ENCODE results near the gene NPFFR1.

NPFFR1 gene

DNA sequence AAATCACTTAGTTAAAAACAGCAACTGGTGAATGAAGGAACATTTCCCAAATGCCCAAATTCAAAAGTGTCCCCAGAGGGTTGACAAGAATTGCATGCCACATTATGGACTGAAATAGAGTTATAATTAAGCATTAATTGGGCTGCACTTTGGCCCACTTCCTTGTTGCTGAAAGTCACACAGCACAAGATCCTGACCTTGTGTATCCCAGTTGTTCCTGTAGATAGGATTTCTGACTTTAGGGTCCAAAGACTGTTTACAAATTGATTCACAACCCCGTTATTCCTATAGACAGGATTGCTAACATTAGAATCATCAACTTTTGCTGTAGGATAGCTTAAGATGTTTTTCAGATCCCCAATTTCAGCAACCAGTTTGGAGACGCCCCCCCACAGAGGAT lies 31.5 kb upstream of the NPFFR1 start:
- no peak for DNase-seq

DNA sequence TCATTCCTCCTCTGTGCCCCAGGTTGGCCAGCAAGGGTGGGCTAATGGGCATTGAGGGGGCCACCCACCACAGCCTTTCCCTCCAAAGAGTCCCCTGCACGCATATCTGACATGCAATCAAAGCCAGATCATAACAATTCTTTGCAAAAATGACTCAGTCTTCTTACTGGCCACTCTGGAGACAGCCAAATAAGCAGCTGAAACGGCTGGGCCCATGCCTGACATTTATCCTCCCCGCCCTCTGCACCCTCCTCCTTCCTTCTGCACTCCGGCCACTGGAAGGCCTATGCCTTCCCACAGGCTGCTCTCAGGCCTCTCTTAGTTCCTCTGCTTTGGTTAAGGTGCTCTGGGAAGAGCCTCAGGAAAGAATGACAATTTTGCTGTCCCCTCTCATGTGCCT lies 29.2 kb upstream of the NPFFR1 start:
- no peak for DNase-seq

DNA sequence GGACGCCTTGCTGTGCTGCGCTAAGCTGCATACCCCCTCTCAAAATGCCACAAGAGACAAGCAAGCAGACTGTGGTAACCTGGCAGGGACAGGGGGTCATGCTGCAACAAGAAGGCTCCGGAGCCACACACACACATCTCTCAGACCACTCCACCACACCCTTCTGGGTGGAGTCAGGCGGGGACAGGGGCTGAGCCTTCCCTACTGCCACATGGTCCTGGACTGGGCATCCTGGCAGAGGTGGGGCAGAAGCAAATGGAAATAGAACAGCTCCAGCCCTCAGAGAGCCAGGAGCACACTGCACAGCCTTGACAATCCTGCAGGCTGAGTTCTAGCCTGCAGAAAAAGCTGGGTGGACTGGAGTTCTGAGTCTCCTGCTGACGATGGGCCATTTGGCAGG lies 28.4 kb upstream of the NPFFR1 start:
- no peak for DNase-seq

DNA sequence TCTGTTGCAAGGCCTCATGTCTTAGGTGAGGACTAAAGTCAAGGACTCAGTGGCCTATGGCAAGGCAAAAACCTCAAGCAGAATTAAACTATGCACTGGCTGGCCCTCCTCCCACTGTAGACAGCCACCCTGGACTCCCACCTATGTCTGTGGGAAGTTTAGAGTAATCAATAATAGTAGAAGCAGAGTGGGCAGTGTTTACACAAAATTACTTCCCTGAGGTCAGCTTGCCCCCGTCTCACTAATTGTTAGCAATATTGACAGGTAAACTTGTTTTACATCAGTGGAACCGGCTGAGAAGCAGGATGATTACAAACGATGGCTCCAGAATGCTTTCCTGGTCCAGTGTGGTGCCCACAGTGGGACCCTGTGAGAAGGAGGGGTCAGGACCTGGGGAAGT lies 27.9 kb upstream of the NPFFR1 start:
- no peak for DNase-seq

DNA sequence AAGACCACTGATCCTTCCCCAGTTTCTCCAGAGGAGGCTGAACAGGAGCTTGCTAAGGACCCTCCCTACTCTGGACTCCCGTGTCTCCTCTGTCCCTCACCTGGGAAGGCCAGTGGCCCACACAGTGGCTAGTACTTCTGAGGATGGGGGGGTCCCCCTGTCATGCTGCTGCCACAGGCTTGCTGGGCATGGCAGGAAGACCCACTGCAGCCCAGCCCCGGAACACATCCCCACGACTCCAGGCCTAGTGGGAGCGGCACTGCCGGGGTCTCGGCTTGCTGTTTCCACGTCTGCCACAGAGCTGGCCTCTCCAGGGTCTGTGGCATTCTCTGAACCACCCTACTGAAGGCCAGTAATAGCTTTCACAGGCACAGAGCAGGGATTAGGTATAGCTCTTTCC lies 25.9 kb upstream of the NPFFR1 start:
- no peak for DNase-seq

DNA sequence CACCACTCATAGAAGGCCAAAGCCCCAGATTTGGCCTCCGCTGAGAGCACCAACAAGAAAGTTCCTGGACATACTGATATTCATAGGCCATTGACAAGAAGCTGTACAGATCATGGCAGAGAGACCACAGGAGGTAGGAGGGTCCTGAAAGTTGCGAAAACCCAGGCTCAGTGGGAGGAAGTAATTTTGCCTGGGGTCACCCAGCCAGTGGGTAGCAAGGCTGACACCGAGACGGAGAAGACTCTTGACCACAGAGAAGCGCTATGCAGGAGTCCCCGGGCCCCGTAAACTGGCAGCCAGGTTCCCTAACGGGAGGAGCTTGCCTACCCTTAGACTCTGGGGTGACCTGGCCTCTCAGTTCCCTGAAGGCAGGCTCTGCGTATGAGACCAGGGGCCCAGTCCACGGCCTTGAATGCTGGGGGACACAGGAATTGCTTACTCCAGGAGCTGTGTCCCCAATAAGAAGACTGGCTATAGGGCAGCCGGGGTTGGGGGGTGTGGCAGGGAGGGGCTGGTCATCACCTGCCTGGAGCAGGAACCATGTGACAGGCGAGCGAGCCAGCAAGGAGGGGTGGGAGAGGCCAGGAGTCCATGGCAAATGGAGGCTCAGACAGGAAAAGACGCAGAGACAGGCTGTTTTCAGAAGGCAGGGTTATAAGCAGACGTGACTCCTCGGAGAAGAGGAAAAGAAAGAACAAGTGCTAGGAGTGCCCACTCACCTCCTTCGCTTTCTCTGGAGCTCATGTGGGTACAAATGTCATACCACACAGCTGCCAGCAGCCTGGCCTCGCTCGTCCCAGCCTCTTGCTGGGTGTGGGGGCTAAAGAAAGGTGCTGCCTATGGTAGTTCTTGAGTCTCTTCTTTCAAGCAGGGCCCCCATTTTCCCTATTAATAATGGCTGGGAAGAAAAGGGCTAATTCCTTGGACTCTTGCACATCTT lies 24.6 kb upstream of the NPFFR1 start:
- no peak for DNase-seq

DNA sequence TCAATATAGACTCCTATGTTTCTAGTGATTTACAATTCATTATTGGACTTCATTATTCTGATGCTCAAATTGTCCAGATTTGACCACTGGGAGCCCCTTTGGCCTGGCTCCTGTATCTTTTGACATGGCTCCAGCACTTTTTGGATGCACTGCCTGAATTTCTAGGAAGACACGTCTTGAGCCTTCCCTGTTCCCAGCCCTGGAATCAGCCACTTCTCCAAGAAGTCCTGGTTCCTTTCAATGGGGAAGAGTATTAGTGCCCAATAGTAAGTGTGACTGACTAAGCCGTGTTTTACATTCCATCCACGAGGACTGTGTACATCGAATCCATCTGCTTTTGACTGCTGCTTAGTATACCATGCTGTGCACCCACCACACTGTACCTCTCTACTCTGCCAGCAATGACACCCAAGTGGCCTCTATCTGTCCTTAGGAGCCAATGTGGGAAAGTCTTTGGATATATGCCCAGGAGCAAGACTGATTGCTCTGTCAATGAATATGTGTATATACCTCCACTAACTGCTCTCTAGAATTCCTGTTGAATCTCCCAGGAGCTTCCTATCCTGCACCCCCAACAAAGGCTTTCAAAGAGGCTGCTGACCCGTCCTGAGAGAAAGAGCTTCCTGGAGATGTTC lies 23.2 kb upstream of the NPFFR1 start:
- DNase-seq = no peak

DNA sequence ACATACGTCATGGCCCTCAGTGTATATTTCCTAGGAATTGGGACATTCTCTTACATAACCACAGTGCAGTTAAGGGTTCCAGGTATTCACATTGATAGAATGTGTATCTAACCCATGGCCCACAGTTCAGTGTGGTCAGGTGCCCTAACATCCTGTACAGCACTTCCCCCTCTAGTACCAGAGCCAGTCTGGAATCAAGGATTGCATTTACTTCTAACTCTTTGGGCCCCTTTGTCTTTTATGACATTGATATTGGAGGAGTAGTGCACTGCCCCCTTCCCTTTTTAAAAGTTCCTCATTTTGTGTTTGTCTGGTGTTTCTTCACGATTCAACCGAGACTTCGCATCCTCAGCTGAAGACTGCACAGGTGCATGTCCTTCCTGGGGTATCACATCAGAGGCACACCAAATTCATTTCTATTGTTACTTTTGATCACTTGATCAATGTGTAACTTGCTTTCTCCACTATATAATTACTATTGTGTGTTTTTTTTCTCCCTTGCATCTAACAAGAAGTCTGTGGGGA lies 22.4 kb upstream of the NPFFR1 start:
- DNase-seq = no peak

DNA sequence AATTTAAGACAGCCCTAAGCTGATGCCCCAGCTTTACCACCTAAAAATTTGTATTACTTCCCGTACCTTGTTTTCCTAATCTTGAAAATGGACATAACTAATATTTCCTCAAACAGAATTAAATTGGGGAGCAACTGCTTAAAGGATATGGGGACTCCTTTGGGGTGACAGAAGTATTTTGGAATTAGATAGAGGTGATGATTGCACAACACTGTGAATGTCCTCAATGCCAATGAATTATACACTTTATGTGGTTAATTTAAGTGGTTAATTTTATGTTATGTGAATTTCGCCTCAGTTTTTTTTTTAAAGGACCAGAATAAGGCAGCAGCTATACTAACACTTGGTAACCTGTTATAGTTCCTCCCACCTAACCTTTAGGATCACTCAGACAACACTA lies 19.9 kb upstream of the NPFFR1 start:
- DNase-seq = no peak

DNA sequence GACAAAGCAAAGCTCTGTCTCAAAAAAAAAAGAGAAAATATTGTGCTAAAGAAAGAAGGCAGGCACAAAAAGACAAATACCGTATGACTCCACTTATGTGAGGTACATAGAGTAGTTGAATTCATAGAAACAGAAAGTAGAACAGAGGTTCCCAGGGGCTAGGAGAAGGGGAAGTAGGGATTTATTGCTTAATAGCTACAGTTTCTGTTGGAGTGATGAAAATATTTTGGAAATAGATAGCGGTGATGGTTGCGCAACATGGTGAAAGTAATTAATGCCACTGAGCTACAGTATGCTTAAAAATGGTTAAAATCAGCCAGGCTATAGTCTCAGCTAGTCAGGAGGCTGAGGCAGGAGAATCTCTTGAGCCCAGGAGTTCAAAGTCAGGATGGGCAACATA lies 18.5 kb upstream of the NPFFR1 start:
- DNase-seq = no peak

DNA sequence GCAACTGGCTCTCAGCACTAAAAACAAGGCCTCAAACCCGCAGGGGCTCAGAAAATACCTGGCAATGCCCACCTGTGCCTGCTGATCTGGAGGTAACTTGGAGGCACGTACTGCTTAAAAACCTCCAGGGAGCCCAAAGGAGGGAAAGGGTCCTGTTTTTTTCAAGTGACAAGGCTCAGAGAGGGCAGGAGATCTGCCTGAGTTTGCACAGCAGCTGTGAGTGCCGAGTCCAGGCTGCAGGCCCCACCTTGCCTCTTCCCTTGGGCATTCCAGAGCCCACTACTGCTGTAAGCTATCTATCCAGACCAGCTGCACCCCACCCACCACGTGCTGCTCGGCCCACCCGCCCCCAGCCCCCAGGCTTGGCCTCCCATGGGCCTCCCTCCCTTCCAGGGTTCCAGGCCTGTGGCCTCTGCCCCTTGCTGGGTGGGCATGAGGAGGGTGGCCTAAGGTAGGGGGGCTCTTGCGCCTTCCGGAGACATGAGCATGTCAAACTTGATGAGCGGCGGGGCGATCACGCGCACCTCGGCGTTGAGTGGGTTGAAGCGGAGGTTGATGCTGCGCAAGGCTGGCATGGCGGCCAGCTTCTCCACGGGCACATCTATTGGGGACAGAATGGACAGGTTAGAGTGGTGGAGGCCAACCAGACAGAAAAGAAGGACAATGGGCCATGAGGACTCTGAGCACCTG lies 17.2 kb upstream of the NPFFR1 start:
- no peak for DNase-seq

DNA sequence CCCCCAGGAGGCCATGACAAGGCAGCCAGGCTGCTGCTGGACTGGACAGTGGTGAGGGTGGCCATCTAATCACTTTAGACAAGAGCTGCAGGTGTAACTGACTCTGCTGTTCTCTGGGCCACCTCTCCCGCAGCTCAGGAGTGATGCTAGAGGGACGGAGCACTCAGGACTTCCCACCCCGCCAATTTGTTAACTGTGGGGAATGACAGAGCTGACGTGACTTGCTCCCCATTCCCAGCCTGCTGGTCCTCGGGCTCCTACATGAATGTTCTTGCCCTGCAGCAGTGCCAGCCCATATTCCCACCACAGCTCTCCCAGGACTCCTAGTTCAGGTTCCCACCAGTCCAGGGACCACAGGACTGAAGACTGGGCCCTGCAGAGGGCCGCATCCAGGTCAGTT lies 16.7 kb upstream of the NPFFR1 start:
- no peak for DNase-seq

DNA sequence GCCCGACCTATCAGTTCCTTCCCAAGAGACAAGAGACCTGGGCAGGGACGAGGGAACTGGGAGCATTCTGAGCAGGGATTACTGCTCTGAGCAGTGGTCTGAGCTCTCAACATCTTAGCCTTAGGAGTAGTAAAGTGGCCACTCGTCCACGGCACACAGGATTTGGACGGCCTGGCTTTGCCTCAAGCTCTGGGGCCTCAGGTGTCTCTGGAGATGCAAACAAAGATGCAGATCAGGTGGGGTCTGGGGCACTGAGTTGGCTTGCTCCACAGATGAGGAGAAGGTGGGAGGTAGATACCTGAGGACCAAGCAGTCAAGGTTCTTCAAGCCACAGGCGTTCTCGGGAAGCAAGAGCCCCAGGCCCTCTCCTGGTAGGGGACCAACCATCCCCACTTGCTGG lies 16.1 kb upstream of the NPFFR1 start:
- DNase-seq = no peak

DNA sequence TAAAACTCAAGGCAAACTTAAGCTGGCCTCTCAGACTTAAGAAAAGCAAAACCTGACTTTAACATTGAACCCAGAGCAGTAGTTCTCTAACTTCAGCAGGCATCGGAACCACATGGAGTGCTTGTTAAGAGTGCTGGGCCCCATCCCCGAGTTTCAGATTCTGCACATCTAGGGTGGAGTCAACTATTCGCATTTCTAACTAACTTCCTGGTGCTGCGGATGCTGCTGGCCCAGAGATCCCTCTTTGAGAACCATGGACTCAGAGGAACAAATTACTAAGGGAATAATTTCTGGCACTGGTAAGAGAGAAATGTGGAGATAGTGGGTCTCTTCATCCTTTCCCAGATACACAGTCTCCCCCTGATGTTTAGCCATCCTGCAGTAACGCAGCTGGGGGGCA lies 14.6 kb upstream of the NPFFR1 start:
- DNase-seq = no peak

DNA sequence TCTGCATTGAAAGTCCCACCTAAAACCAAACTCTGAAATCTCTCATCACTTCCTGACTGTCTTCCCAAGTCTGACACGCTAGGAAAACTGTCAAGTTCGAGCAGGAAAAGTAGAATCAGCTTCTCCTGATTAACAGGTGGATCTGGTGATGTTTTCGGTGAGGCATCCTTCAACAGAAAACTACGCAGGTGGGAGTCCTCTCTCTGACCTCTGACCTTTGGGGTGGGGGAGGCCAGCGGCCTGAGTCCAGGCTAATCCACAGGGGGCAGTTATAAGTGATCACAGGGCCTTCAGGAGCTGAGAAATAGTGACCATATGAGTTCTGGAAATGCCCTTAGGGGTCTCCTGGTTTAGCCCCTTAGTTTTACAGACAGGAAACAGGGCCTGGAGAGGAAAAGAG lies 13.4 kb upstream of the NPFFR1 start:
- no peak for DNase-seq

DNA sequence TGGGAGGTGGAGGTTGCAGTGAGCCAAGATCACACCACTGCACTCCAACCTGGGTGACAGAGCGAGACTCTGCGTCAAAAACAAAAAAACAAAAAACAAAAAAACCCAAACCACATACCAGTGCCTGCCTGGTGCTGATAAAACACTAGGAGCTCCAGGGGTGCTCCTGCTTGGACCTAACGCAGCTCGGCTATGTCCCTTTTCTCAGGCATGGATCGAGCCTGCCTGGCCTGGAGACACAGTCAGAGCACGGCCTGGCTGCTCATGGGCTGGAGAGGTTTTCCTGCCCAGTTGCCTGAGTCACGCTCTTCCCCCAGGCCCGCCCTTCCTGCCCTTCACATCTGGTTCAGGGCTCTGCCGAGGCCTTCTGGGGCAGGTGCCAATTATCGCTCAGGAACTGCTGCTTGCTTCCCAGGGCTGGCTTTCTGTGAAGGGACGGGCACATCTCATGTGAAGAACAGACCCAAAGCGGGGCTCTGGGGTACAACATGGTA lies 12.6 kb upstream of the NPFFR1 start:
- no peak for DNase-seq

DNA sequence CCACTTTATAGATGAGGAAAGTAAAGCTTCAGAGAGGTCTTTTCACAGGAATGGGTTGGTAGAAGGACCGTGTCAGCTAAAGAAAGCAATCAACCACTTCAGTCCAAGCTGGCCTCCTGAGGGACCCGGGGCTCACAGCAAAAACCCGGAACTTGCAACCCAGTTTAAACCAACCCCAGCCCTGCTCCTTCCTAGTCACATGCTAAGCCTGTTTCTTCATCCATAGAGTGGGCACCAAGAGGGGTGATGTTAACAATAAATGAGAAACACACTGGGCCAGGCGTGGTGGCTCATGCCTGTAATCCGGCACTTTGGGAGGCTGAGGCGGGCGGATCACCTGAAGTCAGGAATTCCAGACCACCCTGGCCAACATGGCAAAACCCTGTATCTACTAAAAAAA lies 12.1 kb upstream of the NPFFR1 start:
- no peak for DNase-seq

DNA sequence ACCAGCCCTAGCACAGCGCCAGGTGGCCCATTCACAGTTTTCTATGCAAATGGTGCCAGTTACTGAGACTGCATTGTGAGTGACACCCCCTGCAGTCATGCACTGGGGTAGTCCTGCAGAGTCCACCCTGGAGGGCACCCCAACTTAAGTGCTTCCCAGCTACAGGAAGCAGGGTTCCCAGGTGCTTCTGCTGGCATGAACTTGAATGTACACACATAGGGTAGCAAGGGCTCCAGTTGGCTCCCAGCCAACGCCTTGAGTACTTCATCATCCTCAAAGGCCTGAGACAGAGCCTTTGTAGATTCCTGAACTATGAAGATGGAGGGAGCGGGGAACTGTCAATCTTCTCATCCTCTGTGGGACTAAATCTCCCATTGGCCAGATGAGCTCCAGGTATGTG lies 11.5 kb upstream of the NPFFR1 start:
- DNase-seq = no peak

DNA sequence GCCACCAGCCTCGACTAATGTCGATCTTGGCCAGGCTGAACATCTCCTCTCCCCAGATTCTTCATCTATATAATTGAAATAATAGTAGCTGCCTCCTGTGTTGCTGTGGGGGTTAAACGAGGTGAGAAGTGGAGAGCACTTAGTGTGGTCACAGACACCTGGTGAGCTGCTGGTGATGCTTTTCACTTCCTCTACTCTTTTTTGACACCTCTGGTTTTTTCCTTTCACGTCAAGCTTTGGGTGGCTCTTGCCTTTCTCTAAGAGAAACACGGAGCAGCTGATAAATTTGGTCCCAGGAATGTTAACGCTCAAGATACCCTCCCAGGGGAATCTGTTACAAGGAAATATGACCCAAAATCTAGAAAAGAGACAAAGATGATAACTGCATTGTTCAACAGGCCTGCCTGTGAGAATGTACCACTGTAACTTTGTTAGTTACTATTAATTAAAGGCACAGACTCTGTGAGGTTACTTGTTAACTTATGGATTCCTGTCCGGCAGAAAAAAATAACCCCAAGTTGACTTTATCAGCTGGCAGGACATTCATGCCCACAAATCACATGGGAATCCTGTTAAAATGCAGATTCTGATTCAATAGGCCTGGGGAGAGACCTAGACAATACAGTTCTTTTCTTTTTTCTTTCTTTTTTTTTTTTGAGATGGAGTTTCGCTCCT lies 9.5 kb upstream of the NPFFR1 start:
- no peak for DNase-seq

DNA sequence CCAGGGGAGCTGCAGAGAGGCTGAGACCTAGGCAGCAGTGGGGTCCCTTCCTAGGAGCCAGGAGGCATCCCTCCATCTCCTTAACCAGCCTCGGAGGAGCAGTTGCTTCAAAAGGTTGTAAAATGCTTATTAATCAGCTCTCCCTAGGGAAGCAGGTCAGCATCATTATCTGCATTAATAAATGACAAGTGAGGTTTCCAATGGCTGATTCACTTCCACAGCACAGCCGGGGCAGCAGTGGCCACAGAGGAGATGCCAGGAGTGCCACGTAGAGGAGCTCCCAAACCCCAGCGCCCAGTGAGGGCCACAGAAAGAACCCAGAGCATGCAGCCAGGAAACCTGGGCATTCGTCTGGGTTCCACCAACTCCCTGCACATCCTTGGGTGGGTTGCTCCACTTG lies 8.2 kb upstream of the NPFFR1 start:
- no peak for DNase-seq

DNA sequence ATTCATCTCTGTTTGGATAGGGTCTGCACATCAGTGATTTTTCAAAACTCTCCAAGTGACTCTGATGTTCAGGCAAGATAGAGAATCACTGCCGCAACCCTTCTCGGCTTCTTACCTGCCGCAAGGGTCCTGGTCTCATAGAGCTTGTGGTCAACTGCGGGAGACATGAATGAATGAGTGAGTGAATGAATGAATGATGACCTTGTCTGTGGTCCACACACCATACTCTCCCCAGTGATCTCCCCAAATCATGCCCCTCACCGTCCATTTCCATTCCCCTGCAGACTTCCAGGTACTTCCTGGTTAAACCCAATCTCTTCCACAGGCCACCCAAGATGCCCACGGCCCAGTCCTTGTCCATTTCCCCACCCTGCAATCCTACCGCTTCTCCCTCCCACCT lies 5.9 kb upstream of the NPFFR1 start:
- DNase-seq = no peak

DNA sequence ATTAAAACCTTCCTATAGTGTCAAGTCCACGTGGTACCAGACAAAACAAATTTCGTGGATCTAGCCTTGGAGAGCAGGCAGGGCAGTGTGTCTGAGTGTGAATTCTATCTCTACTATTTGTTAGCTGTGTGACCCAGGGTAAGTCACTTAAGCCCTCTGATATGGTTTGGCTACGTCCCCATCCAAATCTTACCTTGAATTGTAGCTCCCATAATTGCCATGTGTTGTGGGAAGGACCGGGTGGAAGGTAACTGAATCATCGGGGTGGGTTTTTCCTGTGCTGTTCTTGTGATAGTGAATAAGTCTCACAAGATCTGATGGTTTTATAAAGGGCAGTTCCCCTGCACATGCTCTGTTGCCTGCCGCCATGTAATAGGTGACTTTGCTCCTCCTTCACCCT lies 2.8 kb upstream of the NPFFR1 start:
- DNase-seq = no peak

DNA sequence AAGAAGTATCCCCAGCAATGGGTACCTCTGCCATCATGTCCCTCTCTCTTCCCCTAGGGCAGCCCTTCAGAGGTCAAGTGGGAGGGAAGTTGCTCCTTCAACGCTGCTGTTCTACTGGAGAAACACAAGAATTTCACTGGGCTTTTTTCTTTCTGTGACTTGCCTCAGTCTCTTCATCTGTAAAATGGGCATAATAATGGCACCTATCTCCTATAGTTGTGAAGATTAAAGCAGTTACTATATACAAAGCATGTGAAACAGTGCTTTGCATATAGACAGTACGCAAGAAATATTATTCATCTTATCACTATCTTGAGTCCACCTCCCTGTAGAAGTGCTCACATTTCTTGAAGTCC lies 1.6 kb upstream of the NPFFR1 start:
- no peak for DNase-seq

Data from activated gamma-delta T cell treated with Interleukin-2 at 50 U/mL for 16 hours (primary cell).